Measurements from ENCODE around the gene GALNT2.

GALNT2 gene

GRCh38 chr1:230236301-230237008 lies 169.4 kb downstream of the GALNT2 start:
- Histone ChIP-seq H3K9ac (ENCODE audit: low read depth, low read length) (no peak overlapping the region), H3K9me3 (ENCODE audit: control insufficient read depth, insufficient read depth, low read length) (no peaks in the 10 kb centered on the region), H3K4me3 (ENCODE audit: low read depth, low read length) (no peak overlapping the region)

DNA sequence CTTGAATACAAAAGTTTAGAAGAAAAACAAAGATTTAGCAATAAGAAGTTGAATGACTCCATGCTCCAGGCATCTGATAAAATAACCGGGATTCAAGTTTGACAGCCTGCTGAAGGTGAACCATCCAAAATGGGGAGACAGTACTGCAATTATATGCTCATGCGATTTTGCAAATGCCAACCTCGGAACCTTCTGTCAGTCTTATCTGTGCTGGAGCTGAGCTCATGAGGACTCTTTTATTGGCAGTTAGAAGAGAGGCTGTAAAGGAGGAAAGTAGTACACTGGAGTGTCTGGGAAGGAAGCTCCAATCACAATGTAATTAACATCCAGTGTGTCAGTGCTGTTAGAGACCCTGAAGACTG lies 170.0 kb downstream of the GALNT2 start:
- H3K4me1 ChIP-seq (ENCODE audit: control insufficient read depth, insufficient read depth, low read length): peaks cover 6% of the 10 kb centered on the region
- no peak overlapping the region for H3K4me3 ChIP-seq (ENCODE audit: low read depth, low read length)
- H3K9ac ChIP-seq (ENCODE audit: low read depth, low read length): no peak overlapping the region
- no peaks in the 10 kb centered on the region for H3K27me3 ChIP-seq (ENCODE audit: control insufficient read depth, insufficient read depth, low read length)
- H3K36me3 ChIP-seq (ENCODE audit: control insufficient read depth, insufficient read depth, low read length): no peaks in the 10 kb centered on the region
- no peaks in the 10 kb centered on the region for H3K9me3 ChIP-seq (ENCODE audit: control insufficient read depth, insufficient read depth, low read length)

More at GRCh38 chr1:230236301-230237008, 169.4 kb downstream of the GALNT2 start:
- Histone ChIP-seq H3K36me3 (ENCODE audit: control insufficient read depth, insufficient read depth, low read length) (no peaks in the 10 kb centered on the region), H3K4me1 (ENCODE audit: control insufficient read depth, insufficient read depth, low read length) (peaks cover 7% of the 10 kb centered on the region), H3K27me3 (ENCODE audit: control insufficient read depth, insufficient read depth, low read length) (no peaks in the 10 kb centered on the region)

- no peak overlapping the region for H3K4me3 ChIP-seq (ENCODE audit: low read depth, low read length)
- no peaks in the 10 kb centered on the region for H3K9me3 ChIP-seq (ENCODE audit: control insufficient read depth, insufficient read depth, low read length)
- no peaks in the 10 kb centered on the region for H3K36me3 ChIP-seq (ENCODE audit: control insufficient read depth, insufficient read depth, low read length)
- H3K9ac ChIP-seq (ENCODE audit: low read depth, low read length): no peak overlapping the region
- peaks cover under 1% of the 10 kb centered on the region for H3K4me1 ChIP-seq (ENCODE audit: control insufficient read depth, insufficient read depth, low read length)
- no peaks in the 10 kb centered on the region for H3K27me3 ChIP-seq (ENCODE audit: control insufficient read depth, insufficient read depth, low read length)
Observed at GRCh38 chr1:230237805-230238204, 170.8 kb downstream of the GALNT2 start.

GRCh38 chr1:230240446-230241086 lies 173.5 kb downstream of the GALNT2 start:
- no peaks in the 10 kb centered on the region for H3K36me3 ChIP-seq (ENCODE audit: control insufficient read depth, insufficient read depth, low read length)
- no peak overlapping the region for H3K9ac ChIP-seq (ENCODE audit: low read depth, low read length)
- H3K4me3 ChIP-seq (ENCODE audit: low read depth, low read length): no peak overlapping the region
- no peaks in the 10 kb centered on the region for H3K4me1 ChIP-seq (ENCODE audit: control insufficient read depth, insufficient read depth, low read length)
- no peaks in the 10 kb centered on the region for H3K9me3 ChIP-seq (ENCODE audit: control insufficient read depth, insufficient read depth, low read length)
- H3K27me3 ChIP-seq (ENCODE audit: control insufficient read depth, insufficient read depth, low read length): no peaks in the 10 kb centered on the region

GRCh38 chr1:230242326-230242725 lies 175.3 kb downstream of the GALNT2 start:
- H3K4me3 ChIP-seq (ENCODE audit: low read depth, low read length): no peak overlapping the region
- H3K27me3 ChIP-seq (ENCODE audit: control insufficient read depth, insufficient read depth, low read length): no peaks in the 10 kb centered on the region
- H3K4me1 ChIP-seq (ENCODE audit: control insufficient read depth, insufficient read depth, low read length): no peaks in the 10 kb centered on the region
- no peaks in the 10 kb centered on the region for H3K9me3 ChIP-seq (ENCODE audit: control insufficient read depth, insufficient read depth, low read length)
- H3K36me3 ChIP-seq (ENCODE audit: control insufficient read depth, insufficient read depth, low read length): no peaks in the 10 kb centered on the region
- no peak overlapping the region for H3K9ac ChIP-seq (ENCODE audit: low read depth, low read length)

- no peak overlapping the region for H3K4me3 ChIP-seq (ENCODE audit: low read depth, low read length)
Observed at GRCh38 chr1:230243146-230243545, 176.1 kb downstream of the GALNT2 start.

GRCh38 chr1:230243583-230244353 lies 176.7 kb downstream of the GALNT2 start:
- no peaks in the 10 kb centered on the region for H3K4me1 ChIP-seq (ENCODE audit: control insufficient read depth, insufficient read depth, low read length)
- no peak overlapping the region for H3K4me3 ChIP-seq (ENCODE audit: low read depth, low read length)
- H3K36me3 ChIP-seq (ENCODE audit: control insufficient read depth, insufficient read depth, low read length): no peaks in the 10 kb centered on the region
- no peaks in the 10 kb centered on the region for H3K27me3 ChIP-seq (ENCODE audit: control insufficient read depth, insufficient read depth, low read length)
- H3K9me3 ChIP-seq (ENCODE audit: control insufficient read depth, insufficient read depth, low read length): no peaks in the 10 kb centered on the region
- no peak overlapping the region for H3K9ac ChIP-seq (ENCODE audit: low read depth, low read length)

More at GRCh38 chr1:230243146-230243545, 176.1 kb downstream of the GALNT2 start:
- H3K9ac ChIP-seq (ENCODE audit: low read depth, low read length): no peak overlapping the region
- H3K4me1 ChIP-seq (ENCODE audit: control insufficient read depth, insufficient read depth, low read length): no peaks in the 10 kb centered on the region
- no peaks in the 10 kb centered on the region for H3K36me3 ChIP-seq (ENCODE audit: control insufficient read depth, insufficient read depth, low read length)
- H3K9me3 ChIP-seq (ENCODE audit: control insufficient read depth, insufficient read depth, low read length): no peaks in the 10 kb centered on the region
- no peaks in the 10 kb centered on the region for H3K27me3 ChIP-seq (ENCODE audit: control insufficient read depth, insufficient read depth, low read length)

DNA sequence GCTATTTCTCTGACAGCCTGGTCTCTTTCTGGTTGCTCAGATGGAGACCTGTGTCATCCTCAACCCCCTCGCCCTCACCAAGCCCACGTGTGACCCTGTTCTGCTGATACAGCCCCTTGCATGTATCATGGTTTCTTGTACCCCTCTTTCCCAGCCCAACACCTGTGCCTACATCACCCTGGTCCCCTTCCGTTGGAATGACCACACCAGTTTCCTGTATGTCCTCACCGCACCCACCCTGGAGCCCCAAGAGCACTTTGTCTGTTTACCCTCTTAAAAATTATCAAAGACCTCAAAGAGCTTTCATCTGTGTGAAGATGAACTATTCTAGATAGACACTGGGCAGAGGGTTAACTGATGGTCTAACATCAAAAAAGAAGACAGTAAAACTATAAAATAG lies 179.5 kb downstream of the GALNT2 start:
- H3K9me3 ChIP-seq (ENCODE audit: control insufficient read depth, insufficient read depth, low read length): no peaks in the 10 kb centered on the region
- peaks cover 4% of the 10 kb centered on the region for H3K4me1 ChIP-seq (ENCODE audit: control insufficient read depth, insufficient read depth, low read length)
- no peak overlapping the region for H3K9ac ChIP-seq (ENCODE audit: low read depth, low read length)
- no peaks in the 10 kb centered on the region for H3K27me3 ChIP-seq (ENCODE audit: control insufficient read depth, insufficient read depth, low read length)
- no peaks in the 10 kb centered on the region for H3K36me3 ChIP-seq (ENCODE audit: control insufficient read depth, insufficient read depth, low read length)
- H3K4me3 ChIP-seq (ENCODE audit: low read depth, low read length): no peak overlapping the region

- Histone ChIP-seq H3K9ac (ENCODE audit: low read depth, low read length) (no peak overlapping the region), H3K4me3 (ENCODE audit: low read depth, low read length) (no peak overlapping the region), H3K9me3 (ENCODE audit: control insufficient read depth, insufficient read depth, low read length) (no peaks in the 10 kb centered on the region), H3K27me3 (ENCODE audit: control insufficient read depth, insufficient read depth, low read length) (no peaks in the 10 kb centered on the region), H3K36me3 (ENCODE audit: control insufficient read depth, insufficient read depth, low read length) (no peaks in the 10 kb centered on the region), H3K4me1 (ENCODE audit: control insufficient read depth, insufficient read depth, low read length) (peaks cover 4% of the 10 kb centered on the region)
Observed at GRCh38 chr1:230248016-230248888, 181.2 kb downstream of the GALNT2 start.

DNA sequence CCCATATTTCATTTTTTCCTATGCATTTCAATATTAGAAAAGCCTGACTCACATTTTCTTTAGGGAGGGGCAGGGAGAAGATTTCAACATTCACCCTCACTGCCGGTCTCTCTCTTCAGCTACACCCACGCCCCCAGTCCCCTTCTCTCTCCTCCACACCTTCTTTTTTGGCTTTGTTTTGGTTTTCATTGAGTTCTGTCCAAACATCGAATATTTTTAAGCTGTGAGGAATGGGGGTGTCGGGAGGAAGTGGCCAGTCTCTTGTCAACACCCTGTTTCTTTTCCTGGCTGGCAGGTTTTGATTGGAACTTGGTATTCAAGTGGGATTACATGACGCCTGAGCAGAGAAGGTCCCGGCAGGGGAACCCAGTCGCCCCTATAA lies 181.8 kb downstream of the GALNT2 start:
- no peaks in the 10 kb centered on the region for H3K36me3 ChIP-seq (ENCODE audit: control insufficient read depth, insufficient read depth, low read length)

DNA sequence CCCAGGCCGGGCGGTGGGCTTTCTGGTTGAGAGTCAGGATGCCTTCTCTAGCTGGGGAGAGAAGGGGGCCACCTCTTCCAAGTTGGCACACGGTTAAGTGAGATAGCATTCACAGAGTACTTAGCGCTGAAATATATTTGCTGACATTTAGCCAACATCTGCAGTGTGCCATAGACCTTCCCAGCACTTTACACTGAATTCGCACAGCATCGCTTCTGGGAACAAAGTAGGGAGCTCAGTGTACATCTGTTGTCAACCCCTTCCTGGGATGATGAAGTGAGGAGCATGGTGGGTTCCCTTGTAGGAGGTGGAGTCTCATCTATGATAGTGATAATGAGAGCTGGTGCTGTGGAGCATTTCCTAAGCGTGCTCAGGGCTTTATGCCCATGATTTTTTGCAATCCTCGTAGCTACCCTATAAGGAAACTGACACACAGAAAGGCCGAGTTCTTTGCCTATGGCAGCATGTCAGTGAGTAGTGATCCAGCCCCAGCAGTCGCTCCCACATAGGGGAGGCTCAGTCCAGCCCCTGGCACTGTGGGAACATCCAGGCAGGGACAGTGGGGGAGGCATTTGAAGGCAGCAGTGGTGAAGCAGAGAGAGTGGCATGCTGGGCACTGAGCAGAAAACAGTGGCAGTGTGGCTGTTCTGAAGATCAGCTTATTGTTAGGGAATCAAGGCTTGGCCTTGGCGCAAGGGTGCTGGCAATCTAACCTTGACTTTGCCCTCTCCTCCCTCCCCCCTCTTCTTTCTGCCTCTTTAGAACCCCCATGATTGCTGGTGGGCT lies 182.8 kb downstream of the GALNT2 start:
- no peaks in the 10 kb centered on the region for H3K9me3 ChIP-seq (ENCODE audit: control insufficient read depth, insufficient read depth, low read length)
- no peaks in the 10 kb centered on the region for H3K27me3 ChIP-seq (ENCODE audit: control insufficient read depth, insufficient read depth, low read length)
- H3K9ac ChIP-seq (ENCODE audit: low read depth, low read length): no peak overlapping the region
- no peak overlapping the region for H3K4me3 ChIP-seq (ENCODE audit: low read depth, low read length)
- no peaks in the 10 kb centered on the region for H3K36me3 ChIP-seq (ENCODE audit: control insufficient read depth, insufficient read depth, low read length)
- H3K4me1 ChIP-seq (ENCODE audit: control insufficient read depth, insufficient read depth, low read length): peaks cover 4% of the 10 kb centered on the region

More for the DNA sequence above, 181.8 kb downstream of the GALNT2 start:
- no peaks in the 10 kb centered on the region for H3K9me3 ChIP-seq (ENCODE audit: control insufficient read depth, insufficient read depth, low read length)
- H3K4me3 ChIP-seq (ENCODE audit: low read depth, low read length): no peak overlapping the region
- peaks cover 4% of the 10 kb centered on the region for H3K4me1 ChIP-seq (ENCODE audit: control insufficient read depth, insufficient read depth, low read length)
- H3K9ac ChIP-seq (ENCODE audit: low read depth, low read length): no peak overlapping the region
- H3K27me3 ChIP-seq (ENCODE audit: control insufficient read depth, insufficient read depth, low read length): no peaks in the 10 kb centered on the region

All from iPS-15b (cell line).